H1 (cell line): ENCODE measurements around the gene SPECC1. TPM values are rescaled to one million over a fixed set of nuclear protein-coding genes. Genes with fewer than 3 reads are reported as not detected.

Experiments
- CTCF ChIA-PET: fragments of 300-600 bp; sonication (Branson Sonifier 250); formaldehyde crosslinking; loops from one replicate; lab custom pipeline; 2021; ENCODE audit not compliant: partially characterized antibody; lab: Charles Lee
- POLR2A ChIA-PET: fragments of 300-600 bp; sonication (Branson Sonifier 250); formaldehyde crosslinking; loops from one replicate; lab custom pipeline; 2021; ENCODE audit warnings: inconsistent platforms; ENCODE audit not compliant: partially characterized antibody; lab: Charles Lee
- DNase-seq, 2 experiments: peaks; one replicate each; pipeline versions ENCODE4 v3.0.0 to v3.0.0-alpha.2; 2010 to 2022; ENCODE audit warnings: low spot score in 2 of 2, low read depth in 1 of 2, mixed read lengths in 1 of 2
- FAIRE-seq: peaks from 2 replicates; lab custom pipeline; 2011; peaks lifted over from hg19 to GRCh38; lab: Jason Lieb, UNC
- H2AFZ ChIP-seq: 2 replicates; pipeline ENCODE4 v1.8.1; 2012; ENCODE audit warnings: low read length, inconsistent platforms
- H2AK5ac ChIP-seq: 2 replicates; pipeline ENCODE4 v1.6.1; 2013; ENCODE audit warnings: low read depth, low read length
- H2BK120ac ChIP-seq: replicated peaks from 2 replicates; pipeline ENCODE3; 2013; ENCODE audit warnings: low read depth, low read length, inconsistent platforms
- H2BK12ac ChIP-seq: 2 replicates; pipeline ENCODE4 v1.6.1; 2013; ENCODE audit warnings: low read depth, low read length
- H2BK15ac ChIP-seq: 2 replicates; pipeline ENCODE4 v1.6.1; 2013; ENCODE audit warnings: low read length
- H2BK20ac ChIP-seq: 2 replicates; pipeline ENCODE4 v1.6.1; 2013; ENCODE audit warnings: low read length
- H2BK5ac ChIP-seq: 2 replicates; pipeline ENCODE4 v1.6.1; 2013; ENCODE audit warnings: low read depth, low read length
- H3K14ac ChIP-seq: 2 replicates; pipeline ENCODE4 v1.6.1; 2013; ENCODE audit warnings: inconsistent platforms; ENCODE audit not compliant: insufficient read length
- H3K18ac ChIP-seq: 2 replicates; pipeline ENCODE4 v1.6.1; 2013; ENCODE audit warnings: low read length; ENCODE audit errors: extremely low read depth
- H3K23ac ChIP-seq: 2 replicates; pipeline ENCODE4 v1.6.1; 2013; ENCODE audit warnings: inconsistent platforms; ENCODE audit not compliant: insufficient read length
- H3K23me2 ChIP-seq: 2 replicates; pipeline ENCODE4 v1.6.1; 2013; ENCODE audit warnings: low read depth, low read length
- H3K27ac ChIP-seq: 2 replicates; pipeline ENCODE4 v1.6.1; 2011; ENCODE audit warnings: low read depth, low read length, inconsistent platforms
- H3K27me3 ChIP-seq, 4 experiments: replicated peaks in 1 of 4; 1 replicate in 1 of 4; 2 replicates in 3 of 4; pipeline versions ENCODE4 v1.6.1 to v1.8.1; 2011 to 2013; ENCODE audit warnings: low read length in 3 of 4, mild to moderate bottlenecking in 3 of 4, inconsistent platforms in 2 of 4, mixed read lengths in 2 of 4, moderate library complexity in 1 of 4; ENCODE audit not compliant: control insufficient read depth in 3 of 4, insufficient read depth in 3 of 4; ENCODE audit errors: extremely low read depth in 1 of 4
- H3K36me3 ChIP-seq, 4 experiments: 2 replicates each; pipeline versions ENCODE4 v1.6.1 to v1.8.1; 2011 to 2013; ENCODE audit warnings: mild to moderate bottlenecking in 4 of 4, low read length in 3 of 4, moderate library complexity in 2 of 4, control low read depth in 1 of 4, inconsistent platforms in 1 of 4; ENCODE audit not compliant: insufficient read depth in 4 of 4, control insufficient read depth in 2 of 4
- H3K4ac ChIP-seq: replicated peaks from 2 replicates; pipeline ENCODE3; 2013; ENCODE audit warnings: low read length, low read depth, mixed read lengths, inconsistent platforms; ENCODE audit not compliant: insufficient read length
- H3K4me1 ChIP-seq, 4 experiments: replicated peaks in 1 of 4; 1 replicate in 1 of 4; 2 replicates in 3 of 4; pipeline versions ENCODE4 v1.6.1 to v1.8.1; 2011 to 2013; ENCODE audit warnings: low read length in 3 of 4, inconsistent platforms in 2 of 4, mixed read lengths in 1 of 4; ENCODE audit not compliant: insufficient read depth in 4 of 4, control insufficient read depth in 3 of 4
- H3K4me2 ChIP-seq, 2 experiments: 2 replicates each; pipeline versions ENCODE4 v1.6.1 to v1.8.1; 2011 to 2013; ENCODE audit warnings: low read depth in 2 of 2, low read length in 2 of 2, control low read depth in 1 of 2, inconsistent platforms in 1 of 2, mild to moderate bottlenecking in 1 of 2; ENCODE audit not compliant: insufficient read depth in 1 of 2
- H3K4me3 ChIP-seq, 4 experiments: fragments of 200-600, 300-600 bp in 1 of 4; sonication (generic), shearing (Covaris generic), sonication (Bioruptor Twin) in 1 of 4; 2 replicates each; pipeline versions ENCODE4 v1.5.1 to v1.8.1; 2011 to 2016; ENCODE audit warnings: low read length in 4 of 4, low read depth in 3 of 4, control low read depth in 2 of 4, inconsistent platforms in 2 of 4, mild to moderate bottlenecking in 2 of 4, mixed read lengths in 1 of 4, moderate library complexity in 1 of 4; ENCODE audit not compliant: insufficient read depth in 2 of 4; ENCODE audit errors: extremely low read depth in 1 of 4
- H3K56ac ChIP-seq: replicated peaks from 2 replicates; pipeline ENCODE3; 2013; ENCODE audit warnings: low read depth, mild to moderate bottlenecking, mixed read lengths, low read length, inconsistent platforms; ENCODE audit not compliant: insufficient read length
- H3K79me1 ChIP-seq: 2 replicates; pipeline ENCODE4 v1.6.1; 2013; ENCODE audit warnings: low read depth, low read length, control low read depth
- H3K79me2 ChIP-seq, 2 experiments: 2 replicates each; pipeline versions ENCODE4 v1.6.1 to v1.8.1; 2012 to 2013; ENCODE audit warnings: low read length in 2 of 2, mild to moderate bottlenecking in 2 of 2, inconsistent platforms in 1 of 2; ENCODE audit not compliant: insufficient read depth in 2 of 2, control insufficient read depth in 1 of 2
- H3K9ac ChIP-seq, 4 experiments: replicated peaks in 1 of 4; 1 replicate in 1 of 4; 2 replicates in 3 of 4; pipeline versions ENCODE4 v1.6.1 to v1.8.1; 2011 to 2013; ENCODE audit warnings: low read depth in 3 of 4, low read length in 3 of 4, control low read depth in 2 of 4, mild to moderate bottlenecking in 2 of 4, moderate library complexity in 2 of 4, inconsistent platforms in 1 of 4; ENCODE audit errors: extremely low read depth in 1 of 4
- H3K9me3 ChIP-seq, 2 experiments: 2 replicates each; pipeline versions ENCODE4 v1.6.1 to v1.8.1; 2012 to 2013; ENCODE audit warnings: mild to moderate bottlenecking in 2 of 2, moderate library complexity in 2 of 2, control low read depth in 1 of 2, inconsistent platforms in 1 of 2, low read depth in 1 of 2, low read length in 1 of 2, mixed read lengths in 1 of 2; ENCODE audit not compliant: insufficient read depth in 2 of 2
- H4K20me1 ChIP-seq, 2 experiments: replicated peaks in 1 of 2; 2 replicates each; pipeline versions ENCODE3 to v1.8.1; 2011 to 2013; ENCODE audit warnings: inconsistent platforms in 2 of 2, low read length in 2 of 2, mild to moderate bottlenecking in 1 of 2; ENCODE audit not compliant: insufficient read depth in 2 of 2, control insufficient read depth in 1 of 2
- H4K5ac ChIP-seq: 2 replicates; pipeline ENCODE4 v1.6.1; 2013; ENCODE audit warnings: low read length, low read depth, mixed read lengths, inconsistent platforms; ENCODE audit not compliant: insufficient read length
- H4K8ac ChIP-seq: 2 replicates; pipeline ENCODE4 v1.8.0; 2013; ENCODE audit warnings: mild to moderate bottlenecking, moderate library complexity, low read length, inconsistent platforms; ENCODE audit not compliant: insufficient read depth; ENCODE audit errors: extremely low read depth
- H4K91ac ChIP-seq: replicated peaks from 2 replicates; pipeline ENCODE3; 2013; ENCODE audit warnings: low read length, mixed read lengths, inconsistent platforms; ENCODE audit not compliant: insufficient read length
- CBX8 ChIP-seq: fragments of 300-800, 300-1000 bp; sonication (generic); IDR thresholded peaks from 2 replicates; pipeline ENCODE4 v1.7.1; 2016; ENCODE audit warnings: low read depth, low read length, borderline replicate concordance
- KDM4A ChIP-seq: IDR thresholded peaks from one replicate; pipeline ENCODE4 v1.7.1; 2012; ENCODE audit warnings: low read depth, mild to moderate bottlenecking, moderate library complexity, low read length, inconsistent platforms; ENCODE audit not compliant: severe bottlenecking
- SIX5 ChIP-seq: IDR thresholded peaks from 2 replicates; pipeline ENCODE4 v1.6.1; 2011; ENCODE audit warnings: mild to moderate bottlenecking, low read depth, low read length
- SP1 ChIP-seq: IDR thresholded peaks from 2 replicates; pipeline ENCODE4 v1.6.1; 2011; ENCODE audit warnings: low read depth, low read length
- TCF12 ChIP-seq: IDR thresholded peaks from 2 replicates; pipeline ENCODE4 v1.6.1; 2011; ENCODE audit warnings: low read depth, mild to moderate bottlenecking, low read length
- WGBS, 2 experiments: shearing (Covaris generic) in 1 of 2; methylation state at CpG; one replicate each; pipeline versions ENCODE4 v1.1.6 to v1.1.7; 2013 to 2015; ENCODE audit warnings: low lambda C conversion rate in 2 of 2, mixed read lengths in 2 of 2, inconsistent platforms in 1 of 2, low coverage in 1 of 2, missing lambda C conversion rate in 1 of 2; ENCODE audit not compliant: insufficient replicate concordance in 2 of 2, insufficient coverage in 1 of 2, insufficient read length in 1 of 2; ENCODE audit errors: extremely low coverage in 1 of 2, missing lambda C conversion rate in 1 of 2; 5-methylcytosine and 5-hydroxymethylcytosine counted together
- polyA plus RNA-seq, 7 experiments: library from polyadenylated mRNA; depleted of rRNA in 3 of 7; stranded (reverse) in 5 of 7; unstranded in 2 of 7; fragments of >200 nt in 5 of 7; fragments of 200-250 nt in 2 of 7; gene quantifications; 1 replicate in 5 of 7; 2 replicates in 1 of 7; 4 replicates in 1 of 7; pipeline versions ENCODE4 v1.2.1 to v1.2.3, GENCODE V29; 2011 to 2013; ENCODE audit warnings: missing spikeins in 2 of 7, mixed read lengths in 2 of 7
- total RNA-seq: library from RNA; stranded (reverse); fragmentation: NEBNext Ultra II Directional; extraction: Animal tissue kit (Norgen Biotek cat#: 25700); gene quantifications from 2 replicates; pipeline ENCODE4 v1.2.1, GENCODE V29; 2021
- TF ChIP-seq, protein P1 (sequence below): IDR thresholded peaks from 2 replicates; pipeline ENCODE4 v1.6.1; 2012; ENCODE audit warnings: low read length, inconsistent platforms
- TF ChIP-seq, protein P2 (sequence below), 3 experiments: IDR thresholded peaks; 1 replicate in 2 of 3; 2 replicates in 1 of 3; pipeline versions ENCODE4 v1.5.1 to v1.6.1; 2011; ENCODE audit warnings: low read length in 3 of 3, mild to moderate bottlenecking in 3 of 3, inconsistent platforms in 2 of 3, low read depth in 1 of 3, moderate library complexity in 1 of 3; ENCODE audit not compliant: insufficient read depth in 1 of 3; ENCODE audit errors: control extremely low read depth in 1 of 3

Gene SPECC1
- total and polyA plus RNA-seq, 2 of the 8 experiments (the other 6 are each of a cell fraction or from before 2014, with no cell fraction given): 35.8 to 87.9 TPM

DNA sequence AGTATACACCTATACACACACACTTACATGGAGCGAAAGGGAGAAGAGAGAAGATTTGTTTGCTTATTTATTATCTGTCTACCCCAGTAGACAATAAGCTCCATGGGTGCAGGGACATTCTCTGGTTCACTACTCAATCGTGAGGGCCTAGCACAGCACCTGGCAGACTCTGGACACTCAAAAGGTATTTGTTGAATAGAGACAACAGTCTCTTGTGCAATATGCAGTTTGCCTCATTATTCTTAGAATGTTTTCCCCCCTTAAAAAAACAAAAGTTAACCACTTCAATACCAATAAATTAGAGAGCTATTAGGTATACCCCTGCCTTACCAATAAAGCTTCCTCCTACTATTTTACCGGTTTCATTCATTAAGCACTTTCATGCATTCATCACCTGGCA is 33.6 kb upstream of the SPECC1 start:
- 94% methylated on average over 3 of the region's 3 CpGs; no CpG with 5 or more reads in 1 of the 2 experiments for WGBS, 2 experiments
- Histone ChIP-seq H3K4me1 (peaks cover 0 to 6% (median 1%) of the 10 kb centered on the region in 4 experiments; a peak in 3 of 7 replicates), H4K20me1 (peaks cover 2 to 4% of the 10 kb centered on the region in 2 experiments), H3K27ac (no peak overlapping the region), H2BK20ac (no peak overlapping the region), H2BK15ac (no peak overlapping the region), H3K4me3 (no peak overlapping the region), H4K5ac (no peak overlapping the region), H4K91ac (no peak overlapping the region), H3K18ac (no peak overlapping the region), H3K27me3 (no peaks in the 10 kb centered on the region), H4K8ac (no peak overlapping the region), H3K23ac (no peak overlapping the region), H3K36me3 (peaks cover 0 to 3% (median 0%) of the 10 kb centered on the region in 4 experiments; a peak in 3 of 8 replicates), H3K56ac (no peak overlapping the region), H3K9ac (no peak overlapping the region), H3K79me1 (peaks cover 6% of the 10 kb centered on the region; the same call in 1 of the 2 replicates), H2AK5ac (no peak overlapping the region), H3K14ac (no peak overlapping the region), H3K79me2 (peaks cover 22 to 64% of the 10 kb centered on the region in 2 experiments), H2BK120ac (no peak overlapping the region), H2BK12ac (no peak overlapping the region), H3K9me3 (no peaks in the 10 kb centered on the region), H2AFZ (no peak overlapping the region), H3K23me2 (peaks cover 17% of the 10 kb centered on the region), H3K4me2 (no peak overlapping the region), H2BK5ac (no peak overlapping the region), H3K4ac (no peak overlapping the region)
- FAIRE-seq (no peak), DNase-seq (no peak)
- CTCF ChIA-PET: interaction anchor here (0.8 to 1.5 kb wide), 4 partner anchors 10 to 235 kb away, joined by 3 read pairs; no protein-coding TSS in a partner anchor
- no peak for TF ChIP-seq TCF12
- no peak for TF ChIP-seq CBX8
- TF ChIP-seq, protein P1, sequence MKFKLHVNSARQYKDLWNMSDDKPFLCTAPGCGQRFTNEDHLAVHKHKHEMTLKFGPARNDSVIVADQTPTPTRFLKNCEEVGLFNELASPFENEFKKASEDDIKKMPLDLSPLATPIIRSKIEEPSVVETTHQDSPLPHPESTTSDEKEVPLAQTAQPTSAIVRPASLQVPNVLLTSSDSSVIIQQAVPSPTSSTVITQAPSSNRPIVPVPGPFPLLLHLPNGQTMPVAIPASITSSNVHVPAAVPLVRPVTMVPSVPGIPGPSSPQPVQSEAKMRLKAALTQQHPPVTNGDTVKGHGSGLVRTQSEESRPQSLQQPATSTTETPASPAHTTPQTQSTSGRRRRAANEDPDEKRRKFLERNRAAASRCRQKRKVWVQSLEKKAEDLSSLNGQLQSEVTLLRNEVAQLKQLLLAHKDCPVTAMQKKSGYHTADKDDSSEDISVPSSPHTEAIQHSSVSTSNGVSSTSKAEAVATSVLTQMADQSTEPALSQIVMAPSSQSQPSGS: no peak
- TF ChIP-seq, protein P2, sequence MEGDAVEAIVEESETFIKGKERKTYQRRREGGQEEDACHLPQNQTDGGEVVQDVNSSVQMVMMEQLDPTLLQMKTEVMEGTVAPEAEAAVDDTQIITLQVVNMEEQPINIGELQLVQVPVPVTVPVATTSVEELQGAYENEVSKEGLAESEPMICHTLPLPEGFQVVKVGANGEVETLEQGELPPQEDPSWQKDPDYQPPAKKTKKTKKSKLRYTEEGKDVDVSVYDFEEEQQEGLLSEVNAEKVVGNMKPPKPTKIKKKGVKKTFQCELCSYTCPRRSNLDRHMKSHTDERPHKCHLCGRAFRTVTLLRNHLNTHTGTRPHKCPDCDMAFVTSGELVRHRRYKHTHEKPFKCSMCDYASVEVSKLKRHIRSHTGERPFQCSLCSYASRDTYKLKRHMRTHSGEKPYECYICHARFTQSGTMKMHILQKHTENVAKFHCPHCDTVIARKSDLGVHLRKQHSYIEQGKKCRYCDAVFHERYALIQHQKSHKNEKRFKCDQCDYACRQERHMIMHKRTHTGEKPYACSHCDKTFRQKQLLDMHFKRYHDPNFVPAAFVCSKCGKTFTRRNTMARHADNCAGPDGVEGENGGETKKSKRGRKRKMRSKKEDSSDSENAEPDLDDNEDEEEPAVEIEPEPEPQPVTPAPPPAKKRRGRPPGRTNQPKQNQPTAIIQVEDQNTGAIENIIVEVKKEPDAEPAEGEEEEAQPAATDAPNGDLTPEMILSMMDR (IDR thresholded peaks at IDR 0.05; ENCODE audit: control extremely low read depth in 1 of 3, insufficient read depth in 1 of 3, low read depth in 1 of 3, low read length in 3 of 3): no peak
- TF ChIP-seq SP1: no peak
- TF ChIP-seq KDM4A: no peak
- no peak for TF ChIP-seq SIX5
- POLR2A ChIA-PET: interaction anchor here (1.3 kb wide), 1 partner anchor 34 kb away, joined by 3 read pairs; the partner anchor contains the start of gene SPECC1
